MM.1S (cell line): ENCODE results near the gene AASDHPPT.

Experiments used
- DNase-seq: peaks from one replicate; pipeline ENCODE4 v3.0.0-alpha.2; 2015
- H2AFZ ChIP-seq: fragments of 300-600 bp; sonication (generic); 2 replicates; pipeline ENCODE4 v1.6.0; 2016; ENCODE audit warnings: antibody characterized with exemption, low read length
- H3F3A ChIP-seq: fragments of 300-600 bp; sonication (generic); 2 replicates; pipeline ENCODE4 v1.6.1; 2016; ENCODE audit warnings: mild to moderate bottlenecking, antibody characterized with exemption, low read length, moderate library complexity, mixed read lengths; ENCODE audit not compliant: insufficient read depth
- H3K27ac ChIP-seq: fragments of 300-600 bp; sonication (generic); 2 replicates; pipeline ENCODE4 v1.5.1; 2016; ENCODE audit warnings: mild to moderate bottlenecking, low read length
- H3K27me3 ChIP-seq: fragments of 300-600 bp; sonication (generic); replicated peaks from 2 replicates; pipeline ENCODE4 v1.6.0; 2016; ENCODE audit warnings: low read length; ENCODE audit not compliant: insufficient read depth
- H3K36me3 ChIP-seq: fragments of 300-600 bp; sonication (generic); replicated peaks from 2 replicates; pipeline ENCODE4 v1.6.1; 2016; ENCODE audit warnings: mild to moderate bottlenecking, low read length, mixed read lengths; ENCODE audit not compliant: insufficient read depth
- H3K4me1 ChIP-seq: fragments of 300-600 bp; sonication (generic); 2 replicates; pipeline ENCODE4 v1.6.1; 2016; ENCODE audit warnings: low read length, mixed read lengths
- H3K4me2 ChIP-seq: fragments of 300-600 bp; sonication (generic); 2 replicates; pipeline ENCODE4 v1.6.0; 2016; ENCODE audit warnings: low read depth, low read length
- H3K4me3 ChIP-seq: fragments of 300-600 bp; sonication (generic); 2 replicates; pipeline ENCODE4 v1.5.1; 2016; ENCODE audit warnings: low read length, mixed read lengths
- H3K79me2 ChIP-seq: fragments of 300-600 bp; sonication (generic); 2 replicates; pipeline ENCODE4 v1.6.1; 2016; ENCODE audit warnings: mixed run types, low read length, mixed read lengths
- H3K9ac ChIP-seq: fragments of 300-600 bp; sonication (generic); 2 replicates; pipeline ENCODE4 v1.6.1; 2016; ENCODE audit warnings: low read length, mixed read lengths
- H3K9me2 ChIP-seq: fragments of 300-600 bp; sonication (generic); replicated peaks from 2 replicates; pipeline ENCODE4 v1.6.1; 2016; ENCODE audit warnings: mild to moderate bottlenecking, low read length, mixed read lengths; ENCODE audit not compliant: insufficient read depth
- H3K9me3 ChIP-seq: fragments of 300-600 bp; sonication (generic); replicated peaks from 2 replicates; pipeline ENCODE4 v1.6.1; 2016; ENCODE audit warnings: mild to moderate bottlenecking, low read length, mixed read lengths; ENCODE audit not compliant: insufficient read depth
- H4K20me1 ChIP-seq: fragments of 300-600 bp; sonication (generic); 2 replicates; pipeline ENCODE4 v1.6.1; 2016; ENCODE audit warnings: mild to moderate bottlenecking, low read length, moderate library complexity, mixed read lengths; ENCODE audit not compliant: insufficient read depth
- EZH2 ChIP-seq: fragments of 300-600 bp; sonication (generic); optimal IDR thresholded peaks from 2 replicates; pipeline ENCODE3; 2017; ENCODE audit warnings: low read depth, mild to moderate bottlenecking, antibody characterized with exemption, low read length, mixed read lengths
- EZH2phosphoT487 ChIP-seq: fragments of 300-600 bp; sonication (generic); IDR thresholded peaks from 2 replicates; pipeline ENCODE4 v1.6.1; 2018; ENCODE audit warnings: antibody characterized with exemption, low read length
- TF ChIP-seq, protein P1 (sequence below): fragments of 300-600 bp; sonication (generic); IDR thresholded peaks from 2 replicates; pipeline ENCODE4 v1.5.1; 2016; ENCODE audit warnings: antibody characterized with exemption, low read length, mixed read lengths

AASDHPPT gene

DNA sequence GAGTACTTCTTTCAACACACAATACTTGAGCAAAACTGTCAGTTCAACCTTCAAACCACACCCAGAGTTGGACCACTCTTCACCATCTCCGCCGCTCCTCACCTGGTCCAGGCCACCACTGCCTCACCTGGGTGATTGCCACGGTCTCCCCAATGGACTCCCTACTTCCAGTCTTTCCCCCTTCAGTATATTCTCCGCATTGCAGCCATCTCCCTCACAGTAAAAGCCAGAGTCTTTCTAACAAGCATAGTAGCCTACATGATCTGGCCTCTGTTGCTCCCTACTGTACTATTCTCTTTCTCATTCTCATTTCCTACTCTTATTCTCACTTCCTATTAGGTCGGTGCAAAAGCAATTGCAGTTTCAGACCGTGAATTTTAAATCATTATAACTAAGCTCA lies 28.5 kb downstream of the AASDHPPT start:
- H3K79me2 ChIP-seq, result no peaks in the 10 kb centered on the region
- no peaks in the 10 kb centered on the region for H3K9me3 ChIP-seq
- H3K36me3 ChIP-seq, result no peaks in the 10 kb centered on the region
- H3K4me1 ChIP-seq, result no peaks in the 10 kb centered on the region
- no peak overlapping the region for H3K27ac ChIP-seq
- H3K9ac ChIP-seq, result no peak overlapping the region
- H2AFZ ChIP-seq, result no peak overlapping the region
- no peaks in the 10 kb centered on the region for H4K20me1 ChIP-seq
- H3K4me2 ChIP-seq, result no peak overlapping the region
- DNase-seq, result no peak
- H3F3A ChIP-seq, result no peaks in the 10 kb centered on the region
- no peaks in the 10 kb centered on the region for H3K27me3 ChIP-seq
- H3K9me2 ChIP-seq, result no peaks in the 10 kb centered on the region
- no peak for TF ChIP-seq EZH2
- no peak for TF ChIP-seq EZH2phosphoT487
- TF ChIP-seq, protein P1, sequence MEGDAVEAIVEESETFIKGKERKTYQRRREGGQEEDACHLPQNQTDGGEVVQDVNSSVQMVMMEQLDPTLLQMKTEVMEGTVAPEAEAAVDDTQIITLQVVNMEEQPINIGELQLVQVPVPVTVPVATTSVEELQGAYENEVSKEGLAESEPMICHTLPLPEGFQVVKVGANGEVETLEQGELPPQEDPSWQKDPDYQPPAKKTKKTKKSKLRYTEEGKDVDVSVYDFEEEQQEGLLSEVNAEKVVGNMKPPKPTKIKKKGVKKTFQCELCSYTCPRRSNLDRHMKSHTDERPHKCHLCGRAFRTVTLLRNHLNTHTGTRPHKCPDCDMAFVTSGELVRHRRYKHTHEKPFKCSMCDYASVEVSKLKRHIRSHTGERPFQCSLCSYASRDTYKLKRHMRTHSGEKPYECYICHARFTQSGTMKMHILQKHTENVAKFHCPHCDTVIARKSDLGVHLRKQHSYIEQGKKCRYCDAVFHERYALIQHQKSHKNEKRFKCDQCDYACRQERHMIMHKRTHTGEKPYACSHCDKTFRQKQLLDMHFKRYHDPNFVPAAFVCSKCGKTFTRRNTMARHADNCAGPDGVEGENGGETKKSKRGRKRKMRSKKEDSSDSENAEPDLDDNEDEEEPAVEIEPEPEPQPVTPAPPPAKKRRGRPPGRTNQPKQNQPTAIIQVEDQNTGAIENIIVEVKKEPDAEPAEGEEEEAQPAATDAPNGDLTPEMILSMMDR, result no peak
- no peak overlapping the region for H3K4me3 ChIP-seq

- no peaks in the 10 kb centered on the region for H3K79me2 ChIP-seq
- no peak overlapping the region for H3K27ac ChIP-seq
- no peaks in the 10 kb centered on the region for H3K4me1 ChIP-seq
- TF ChIP-seq EZH2, result no peak
- TF ChIP-seq, protein P1, result no peak
- H3F3A ChIP-seq, result no peaks in the 10 kb centered on the region
- no peaks in the 10 kb centered on the region for H3K36me3 ChIP-seq
- H3K27me3 ChIP-seq, result no peaks in the 10 kb centered on the region
- no peaks in the 10 kb centered on the region for H4K20me1 ChIP-seq
- no peak overlapping the region for H3K9ac ChIP-seq
- no peaks in the 10 kb centered on the region for H3K9me2 ChIP-seq
- no peak overlapping the region for H3K4me2 ChIP-seq
- H2AFZ ChIP-seq, result no peak overlapping the region
- H3K9me3 ChIP-seq, result no peaks in the 10 kb centered on the region
- DNase-seq, result no peak
- H3K4me3 ChIP-seq, result no peak overlapping the region
These were observed 44.3 kb downstream of the AASDHPPT start for GRCh38 chr11:106121570-106122320.

DNA sequence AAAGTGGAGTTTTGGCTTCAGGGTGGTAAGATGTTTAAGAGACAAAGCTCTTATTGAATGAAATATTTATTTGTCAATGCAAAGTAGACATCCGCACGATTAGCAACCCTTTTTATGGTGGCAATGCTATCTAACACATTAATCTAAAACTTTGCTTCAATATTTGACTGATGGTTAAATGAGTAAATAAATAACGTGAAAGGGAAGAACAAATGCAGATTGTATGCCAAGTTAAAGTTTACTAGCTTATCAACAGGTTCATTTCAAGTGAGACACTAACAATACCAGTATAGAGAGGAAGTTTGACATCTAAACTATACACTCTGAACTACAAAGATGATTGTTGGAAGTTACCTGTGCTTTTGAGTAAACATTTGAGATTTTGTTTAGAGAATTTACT lies 50.1 kb downstream of the AASDHPPT start:
- no peaks in the 10 kb centered on the region for H3K79me2 ChIP-seq
- H3K4me1 ChIP-seq, result no peaks in the 10 kb centered on the region
- no peak overlapping the region for H3K4me3 ChIP-seq
- no peaks in the 10 kb centered on the region for H3K9me3 ChIP-seq
- H4K20me1 ChIP-seq, result no peaks in the 10 kb centered on the region
- H3K9ac ChIP-seq, result no peak overlapping the region
- no peaks in the 10 kb centered on the region for H3K27me3 ChIP-seq
- no peak overlapping the region for H3K4me2 ChIP-seq
- DNase-seq, result no peak
- no peak overlapping the region for H3K27ac ChIP-seq
- no peaks in the 10 kb centered on the region for H3K9me2 ChIP-seq
- TF ChIP-seq EZH2phosphoT487 (no peak), EZH2 (no peak)
- TF ChIP-seq, protein P1, result no peak
- no peaks in the 10 kb centered on the region for H3K36me3 ChIP-seq
- H2AFZ ChIP-seq, result no peak overlapping the region
- no peaks in the 10 kb centered on the region for H3F3A ChIP-seq
